ENCODE measurements around the gene IFT43.

GRCh38 chr14:76023757-76024156, 38.2 kb downstream of the IFT43 start:
- TF ChIP-seq SUZ12 (IDR thresholded peaks at IDR 0.05) = no peak
- TF ChIP-seq NFRKB (IDR thresholded peaks at IDR 0.05) = no peak
- TF ChIP-seq, protein P1, sequence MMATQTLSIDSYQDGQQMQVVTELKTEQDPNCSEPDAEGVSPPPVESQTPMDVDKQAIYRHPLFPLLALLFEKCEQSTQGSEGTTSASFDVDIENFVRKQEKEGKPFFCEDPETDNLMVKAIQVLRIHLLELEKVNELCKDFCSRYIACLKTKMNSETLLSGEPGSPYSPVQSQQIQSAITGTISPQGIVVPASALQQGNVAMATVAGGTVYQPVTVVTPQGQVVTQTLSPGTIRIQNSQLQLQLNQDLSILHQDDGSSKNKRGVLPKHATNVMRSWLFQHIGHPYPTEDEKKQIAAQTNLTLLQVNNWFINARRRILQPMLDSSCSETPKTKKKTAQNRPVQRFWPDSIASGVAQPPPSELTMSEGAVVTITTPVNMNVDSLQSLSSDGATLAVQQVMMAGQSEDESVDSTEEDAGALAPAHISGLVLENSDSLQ (IDR thresholded peaks at IDR 0.05) = no peak
- no peak for TF ChIP-seq L3MBTL2 (conservative IDR thresholded peaks at IDR 0.05)
- no peak for TF ChIP-seq FOXK2 (IDR thresholded peaks at IDR 0.05)
- TF ChIP-seq ELF4 (IDR thresholded peaks at IDR 0.05) = no peak
- TF ChIP-seq HDGF (IDR thresholded peaks at IDR 0.05; ENCODE audit: borderline replicate concordance) = no peak
- TF ChIP-seq FOXM1 (IDR thresholded peaks at IDR 0.05; ENCODE audit: borderline replicate concordance) = no peak
- TF ChIP-seq ZNF384 (IDR thresholded peaks at IDR 0.05) = no peak
- no peak for TF ChIP-seq SP1 (IDR thresholded peaks at IDR 0.05)
- TF ChIP-seq FOXA1 (IDR thresholded peaks at IDR 0.05) = no peak
- TF ChIP-seq LEF1 (IDR thresholded peaks at IDR 0.05; ENCODE audit: borderline replicate concordance) = no peak
- TF ChIP-seq BHLHE40 (IDR thresholded peaks at IDR 0.05; ENCODE audit: borderline replicate concordance) = no peak

Measured in HEK293T (cell line).